HG03139 (cell line): ENCODE measurements around the gene STARD10.
"Not testable (repeated sequence)": the region's sequence is repeated elsewhere in the genome, so short reads cannot be mapped to it uniquely, and the experiment has no call there.

Experiments used
- ATAC-seq: cut with Tn5 transposase; IDR thresholded peaks from one replicate; pipeline ENCODE4 v1.9.1; 2021; ENCODE audit not compliant: unreplicated experiment

STARD10 gene

DNA sequence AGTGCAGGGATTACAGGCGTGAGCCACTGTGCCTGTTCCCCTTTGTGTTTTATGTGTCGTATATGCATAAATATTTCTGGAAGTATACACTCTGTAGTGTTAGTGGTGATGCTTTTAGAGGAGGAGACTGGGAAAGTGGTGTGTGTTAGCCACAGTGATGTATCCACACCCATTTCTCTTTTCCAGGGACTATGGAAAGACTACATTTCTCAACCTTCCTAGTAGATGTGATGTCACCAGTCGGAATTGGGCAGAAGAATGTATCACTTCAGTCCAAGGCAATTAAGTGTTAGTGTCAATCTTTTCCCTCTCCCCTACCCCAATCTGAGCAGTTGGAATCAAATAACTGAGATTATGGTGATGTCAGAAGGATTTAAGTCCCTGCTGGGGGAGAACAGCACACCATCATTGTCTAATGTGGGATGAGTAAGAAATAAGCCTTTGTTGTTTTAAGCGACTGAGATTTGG is 14.5 kb upstream of the STARD10 start:
- ATAC-seq, result no peak

DNA sequence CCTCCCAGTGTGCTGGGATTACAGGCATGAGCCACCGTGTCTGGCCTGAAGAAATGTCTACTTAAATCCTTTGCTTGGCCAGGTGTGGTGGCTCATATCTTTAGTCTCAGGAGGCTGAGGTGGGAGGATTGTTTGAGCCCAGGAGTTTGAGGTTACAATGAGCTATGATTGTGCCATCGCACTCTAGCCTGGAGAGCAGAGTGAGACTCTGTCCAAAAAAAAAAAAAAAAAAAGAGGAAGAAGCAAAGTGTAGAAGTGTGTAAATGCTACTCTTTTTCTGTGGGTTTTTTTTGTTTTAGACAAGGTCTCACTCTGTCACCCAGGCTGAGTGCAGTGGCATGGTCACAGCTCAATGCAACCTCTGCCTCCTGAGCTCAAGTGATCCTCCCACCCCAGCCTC is 13.9 kb upstream of the STARD10 start:
- ATAC-seq, result no peak

DNA sequence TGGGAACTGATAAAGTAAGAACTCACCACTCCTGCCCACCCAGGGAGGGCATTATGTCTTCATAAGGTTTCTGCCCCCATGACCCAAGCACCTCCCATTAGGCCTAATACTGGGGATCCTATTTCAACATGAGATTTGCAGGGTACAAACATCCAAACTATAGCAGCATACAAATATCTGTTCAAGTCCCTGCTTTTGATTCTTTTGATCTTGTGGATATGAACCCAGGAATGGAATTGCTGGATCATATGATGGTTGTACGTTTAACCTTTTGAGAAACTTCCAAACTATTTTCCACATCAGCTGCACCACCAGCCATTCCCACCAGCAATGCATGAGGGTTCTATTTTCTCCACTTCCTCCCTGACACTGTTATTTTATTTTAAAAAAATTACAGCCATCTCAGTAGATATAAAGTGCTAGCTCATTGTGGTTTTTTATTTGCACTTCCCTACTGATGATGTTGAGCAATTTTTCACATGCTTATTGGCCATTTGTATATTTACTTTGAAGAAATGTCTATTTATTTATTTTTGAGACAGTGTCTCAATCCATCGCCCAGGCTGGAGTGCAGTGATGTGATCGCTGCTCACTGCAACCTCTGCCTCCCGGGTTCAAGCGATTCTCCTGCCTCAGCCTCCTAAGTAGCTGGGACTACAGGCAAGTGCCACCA is 13.3 kb upstream of the STARD10 start:
- ATAC-seq, result no peak

DNA sequence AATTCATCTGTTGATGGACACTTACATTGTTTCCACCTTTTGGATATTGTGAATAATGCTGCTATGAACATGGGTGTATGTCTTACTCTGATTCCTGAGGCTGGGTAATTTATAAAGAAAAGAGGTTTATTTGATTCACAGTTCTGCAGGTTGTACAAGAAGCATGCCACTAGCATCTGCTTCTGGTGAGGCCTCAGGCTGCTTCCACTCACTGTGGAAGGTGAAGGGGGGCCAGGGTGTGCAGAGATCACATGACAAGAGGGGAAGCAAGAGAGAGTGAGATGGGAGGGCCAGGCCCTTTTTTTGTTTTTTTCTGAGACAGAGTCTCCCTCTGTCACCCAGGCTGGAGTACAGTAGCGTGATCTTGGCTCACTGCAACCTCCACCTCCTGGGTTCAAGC is 12.5 kb upstream of the STARD10 start:
- ATAC-seq, result not testable (repeated sequence)

DNA sequence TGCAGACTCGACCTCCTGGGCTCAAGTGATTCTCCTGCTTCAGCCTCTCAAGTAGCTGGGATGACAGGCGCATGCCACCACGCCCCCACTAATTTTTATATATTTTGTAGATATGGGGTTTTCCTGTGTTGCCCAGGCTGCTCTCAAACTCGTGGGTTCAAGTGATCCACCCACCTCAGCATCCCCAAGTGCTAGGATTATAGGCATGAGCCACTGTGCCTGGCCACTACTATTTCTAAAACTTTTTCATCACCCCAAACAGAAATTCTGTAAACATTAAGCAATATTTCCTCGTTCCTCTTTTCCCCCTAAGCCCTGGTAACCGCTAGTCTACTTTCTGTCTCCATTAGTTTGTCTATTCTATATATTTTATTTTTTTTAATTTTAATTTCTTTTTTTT is 11.4 kb upstream of the STARD10 start:
- no peak for ATAC-seq

DNA sequence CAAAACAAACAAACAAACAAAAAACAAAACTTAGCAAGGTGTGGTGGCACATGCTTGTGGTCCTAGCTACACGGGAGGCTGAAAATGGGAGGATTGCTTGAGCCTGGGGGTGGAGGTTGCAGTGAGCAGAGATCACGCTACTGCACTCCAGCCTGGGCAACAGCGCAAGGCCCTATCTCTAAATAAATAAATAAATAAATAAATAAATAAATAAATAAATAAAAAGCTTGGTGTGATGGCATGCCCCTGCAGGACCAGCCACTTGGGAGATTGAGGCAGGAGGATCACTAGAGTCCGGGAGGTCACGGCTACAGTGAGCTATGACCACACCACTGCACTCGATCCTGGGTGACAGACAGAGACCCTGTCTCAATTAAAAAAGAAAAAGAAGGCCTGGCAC is 9.0 kb upstream of the STARD10 start:
- no peak for ATAC-seq

DNA sequence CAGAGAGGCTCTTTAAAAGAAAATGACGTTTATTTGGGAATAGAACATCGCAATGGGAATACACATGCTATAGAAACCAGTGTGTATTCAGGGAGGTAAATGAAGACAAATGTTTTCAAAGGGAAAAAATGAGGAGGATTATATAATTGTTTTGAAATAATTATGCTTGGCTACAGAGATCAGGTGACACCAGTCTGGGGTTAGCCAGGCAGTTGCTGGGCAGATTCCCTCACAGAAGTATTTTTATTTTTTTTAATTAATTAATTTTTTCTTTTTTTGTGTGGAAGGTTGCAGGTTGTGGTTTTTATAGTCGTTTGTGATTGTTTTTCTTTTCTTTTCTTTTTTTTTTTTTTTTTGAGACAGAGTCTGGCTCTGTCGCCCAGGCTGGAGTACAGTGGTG is 5.6 kb upstream of the STARD10 start:
- no peak for ATAC-seq

DNA sequence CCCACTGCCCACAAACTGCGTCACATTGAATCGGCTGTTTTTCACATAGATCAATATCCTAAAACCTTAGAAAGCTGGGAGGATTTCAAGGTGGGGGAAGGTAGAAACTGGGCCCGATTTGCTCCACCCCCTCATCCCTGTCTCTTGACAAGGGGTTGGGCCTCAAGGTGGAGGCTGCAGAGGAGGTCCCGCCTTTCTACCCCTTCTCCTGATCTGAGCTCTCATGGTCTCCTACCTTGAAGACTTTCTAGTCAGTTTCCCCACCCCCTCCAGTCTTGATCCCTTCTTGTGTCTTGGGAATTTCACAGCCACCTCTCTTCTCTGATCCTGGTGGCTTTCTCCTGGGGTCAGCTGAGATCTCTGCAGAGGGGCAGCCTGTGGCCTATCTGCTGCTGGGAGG is 4.5 kb upstream of the STARD10 start:
- no peak for ATAC-seq

DNA sequence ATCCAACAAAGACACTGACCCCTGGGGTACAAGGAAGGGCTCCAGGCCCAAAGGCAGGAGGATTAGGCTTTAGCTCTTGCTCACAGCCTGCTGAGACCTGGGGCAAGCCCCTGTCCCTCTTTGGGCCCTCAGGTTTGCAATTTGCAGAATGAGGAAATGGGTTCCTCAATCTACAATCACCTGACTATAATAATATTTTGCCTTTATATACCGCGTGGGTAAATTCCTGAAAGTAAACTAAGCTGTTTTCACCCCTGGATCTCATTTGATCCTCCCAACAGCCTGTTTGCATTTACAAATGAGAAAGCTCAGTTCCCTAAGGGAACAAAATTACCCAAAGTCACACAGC is 797 bp downstream of the STARD10 start:
- ATAC-seq, result no peak

DNA sequence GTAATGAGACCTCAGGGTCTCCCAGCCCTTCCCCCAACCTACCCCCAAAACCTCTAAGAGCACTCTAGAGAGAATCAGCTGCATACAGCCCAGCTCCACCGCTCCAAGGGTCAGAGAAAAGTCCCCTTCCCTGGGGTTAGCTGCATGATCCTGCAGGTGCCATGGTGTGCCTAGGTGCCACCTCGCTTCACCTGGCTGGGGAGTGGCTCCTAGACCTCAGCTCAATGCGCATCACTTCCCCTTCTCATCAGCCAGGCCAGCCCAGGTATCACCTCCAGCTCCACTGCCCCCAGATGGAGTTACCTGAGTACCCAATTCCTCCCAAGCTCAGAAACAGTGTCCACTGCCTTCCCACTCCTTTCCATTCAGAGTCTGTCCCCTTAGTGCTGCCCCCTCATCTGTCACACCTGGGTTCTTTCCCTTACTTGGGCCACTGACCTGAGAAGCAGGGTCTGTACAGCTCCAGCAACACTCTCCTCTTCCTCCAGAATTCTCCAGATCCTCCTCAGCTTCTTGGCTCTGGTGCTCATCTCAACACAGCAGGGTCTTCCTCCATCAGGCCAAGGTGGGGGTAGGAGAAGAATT is 1.3 kb downstream of the STARD10 start:
- no peak for ATAC-seq

DNA sequence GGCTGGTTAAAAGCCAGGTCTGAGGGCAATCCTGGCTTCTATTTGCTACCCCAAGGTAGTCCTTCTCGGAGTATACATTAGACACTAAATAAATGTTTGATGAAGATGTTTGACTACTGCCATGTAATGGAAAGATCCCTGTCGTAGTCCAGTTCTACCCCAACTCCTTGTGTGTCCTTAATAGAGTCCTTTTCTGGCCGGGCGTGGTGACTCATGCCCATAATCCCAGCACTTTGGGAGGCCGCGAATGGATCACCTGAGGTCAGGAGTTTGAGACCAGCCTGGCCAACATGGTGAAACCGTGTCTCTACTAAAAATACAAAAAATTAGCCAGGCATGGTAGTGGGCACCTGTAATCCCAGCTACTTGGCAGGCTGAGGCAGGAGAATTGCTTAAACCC is 2.6 kb downstream of the STARD10 start:
- ATAC-seq, result not testable (repeated sequence)

DNA sequence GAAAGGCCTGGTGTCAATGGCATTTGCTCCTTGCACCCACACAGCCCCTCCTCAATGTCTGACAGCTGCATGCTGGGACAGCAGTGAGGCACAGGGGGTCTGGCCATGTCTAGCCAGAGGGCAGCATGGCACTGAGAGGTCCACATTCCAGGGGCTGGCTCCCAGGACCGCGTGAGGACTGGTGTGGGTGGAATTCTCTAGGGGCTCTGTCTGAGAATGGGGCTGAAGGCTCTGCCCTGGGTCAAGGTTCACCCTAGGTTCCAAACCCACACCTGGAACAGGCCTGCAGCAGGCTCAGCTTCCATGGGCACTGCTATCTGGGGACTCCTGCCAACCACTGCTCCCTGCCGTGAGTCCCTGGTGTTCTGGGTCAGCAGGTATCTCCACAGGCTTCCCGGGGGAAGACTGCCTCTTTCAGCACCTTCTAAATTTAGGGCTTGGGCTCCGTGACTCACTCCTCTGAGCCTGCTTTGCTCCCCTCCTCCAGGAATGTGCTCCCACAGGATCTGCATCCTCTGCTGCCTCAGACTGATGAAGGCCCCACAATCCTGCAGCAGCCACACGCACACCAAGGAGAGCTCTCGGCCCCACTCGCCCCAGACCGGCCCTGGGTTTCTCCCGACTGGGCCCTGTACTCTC is 4.2 kb downstream of the STARD10 start:
- no peak for ATAC-seq

DNA sequence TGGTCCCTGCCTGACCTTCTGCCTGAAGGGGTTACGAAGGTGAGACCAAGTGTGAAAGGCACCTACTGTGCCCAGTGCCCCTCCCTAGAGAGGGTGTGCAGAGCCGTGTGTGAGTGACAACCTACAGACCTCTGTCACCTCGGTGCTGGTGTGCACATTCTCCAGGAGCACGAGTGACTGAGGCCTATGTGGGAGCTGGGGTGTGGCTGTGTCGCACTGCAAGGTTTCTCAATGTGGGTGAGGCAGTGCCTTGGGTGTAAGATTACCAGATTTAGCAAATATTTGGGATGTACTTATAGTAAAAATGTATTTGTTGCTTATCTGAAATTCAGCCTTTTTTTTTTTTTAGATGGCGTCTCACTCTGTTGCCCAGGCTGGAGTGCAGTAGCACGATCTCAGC is 5.6 kb downstream of the STARD10 start:
- no peak for ATAC-seq

DNA sequence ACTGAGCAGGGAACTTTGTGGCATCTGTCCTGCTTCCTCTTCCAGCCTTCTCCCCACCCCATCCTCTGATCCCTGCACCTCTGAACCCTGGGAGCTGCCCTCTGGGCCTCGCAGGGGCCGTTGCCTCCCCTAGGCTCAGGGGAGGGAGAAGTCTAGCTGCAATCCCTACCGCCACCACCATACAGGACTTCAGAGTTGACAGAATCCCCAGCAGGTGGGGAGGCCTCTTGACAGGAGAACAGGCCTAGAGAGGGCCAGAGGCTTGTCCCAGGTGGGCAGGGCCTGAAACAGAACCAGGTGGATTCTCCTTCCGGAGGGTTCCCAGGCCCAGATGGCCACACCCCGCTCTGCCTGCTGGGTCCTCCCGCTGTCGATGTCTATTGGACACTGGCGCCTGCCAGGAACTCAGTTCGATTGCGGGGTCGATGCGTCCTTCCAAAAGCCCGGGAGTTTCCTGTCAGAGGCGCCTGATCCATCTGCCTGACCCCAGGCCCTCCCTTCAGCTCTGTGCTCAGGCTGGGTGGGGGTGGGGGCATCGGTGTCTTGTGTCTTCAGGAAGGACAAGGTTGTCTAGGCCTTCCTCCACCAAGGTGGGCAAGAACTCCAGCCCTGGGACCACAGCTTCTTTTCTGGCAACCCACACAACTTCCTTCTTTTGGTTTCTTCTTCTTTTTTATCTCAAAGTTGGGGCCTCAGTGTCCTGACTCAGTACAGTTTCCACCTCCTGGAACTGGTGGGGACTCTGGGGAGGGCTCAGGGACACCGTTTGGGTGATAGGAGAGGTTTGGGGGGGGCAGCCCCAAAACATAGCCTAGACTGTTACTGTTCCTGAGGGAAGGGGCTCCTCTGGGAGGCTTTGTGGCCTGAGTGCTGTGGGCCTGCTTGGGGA is 6.4 kb downstream of the STARD10 start:
- no peak for ATAC-seq

DNA sequence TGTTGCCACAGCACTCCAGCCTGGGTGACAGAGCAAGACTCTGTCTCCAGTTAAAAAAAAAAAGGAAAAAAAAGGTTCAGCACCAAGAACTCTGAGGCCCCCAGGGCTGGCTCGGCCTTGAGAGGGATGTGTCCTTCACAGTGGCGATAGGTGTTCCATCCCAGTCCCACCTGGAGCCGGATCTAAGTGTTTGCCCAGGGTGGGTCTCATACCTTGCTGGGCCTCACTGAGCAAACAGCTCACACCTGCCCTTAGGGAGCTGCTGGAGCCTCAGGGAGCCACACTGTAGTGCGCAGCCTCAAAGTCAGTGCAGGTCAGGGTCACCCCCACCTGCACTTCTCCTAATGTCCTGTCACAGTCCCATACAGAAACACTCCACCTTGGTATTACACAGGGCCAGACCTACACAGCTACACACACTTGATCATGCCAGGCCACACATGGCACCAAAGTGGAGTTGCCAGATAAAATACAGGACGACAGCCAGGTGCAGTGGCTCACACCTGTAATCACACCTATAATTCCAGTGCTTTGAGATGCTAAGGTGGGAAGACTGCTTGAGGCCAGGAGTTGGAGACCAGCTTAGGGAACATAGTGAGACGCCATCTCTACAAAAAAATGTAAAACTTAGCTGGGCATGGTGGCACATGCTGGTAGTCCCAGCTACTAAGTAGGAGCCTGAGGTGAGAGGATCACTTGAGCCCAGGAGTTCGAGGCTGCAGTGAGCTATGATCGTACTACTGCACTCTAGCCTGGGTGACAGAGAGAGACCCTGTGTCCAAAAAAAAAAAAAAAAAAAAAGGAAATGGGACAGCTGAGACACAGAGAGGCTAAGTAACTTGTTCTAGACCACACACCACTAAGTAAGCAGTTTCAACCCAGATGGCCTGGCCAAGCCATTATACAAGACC is 7.3 kb downstream of the STARD10 start:
- ATAC-seq, result no peak

DNA sequence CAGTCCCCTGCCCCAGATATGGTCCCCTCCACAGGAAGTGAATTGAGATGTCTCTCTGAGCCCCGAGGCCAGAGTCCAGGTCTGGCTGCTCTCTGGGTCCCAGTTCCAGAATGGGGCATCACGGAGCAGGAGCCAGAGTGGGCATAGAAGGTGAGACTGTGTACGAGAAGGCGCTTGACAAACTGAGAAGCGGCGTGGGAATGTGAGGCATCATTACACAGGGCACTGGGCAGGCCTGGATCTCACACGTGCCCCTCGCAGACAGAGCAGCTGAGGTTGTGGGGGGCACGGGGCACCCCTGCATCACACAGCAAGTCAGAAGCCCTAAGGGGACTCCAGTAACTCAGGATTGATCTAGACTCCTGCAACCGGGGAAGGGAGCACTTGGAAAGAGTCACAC is 9.2 kb downstream of the STARD10 start:
- ATAC-seq, result no peak

DNA sequence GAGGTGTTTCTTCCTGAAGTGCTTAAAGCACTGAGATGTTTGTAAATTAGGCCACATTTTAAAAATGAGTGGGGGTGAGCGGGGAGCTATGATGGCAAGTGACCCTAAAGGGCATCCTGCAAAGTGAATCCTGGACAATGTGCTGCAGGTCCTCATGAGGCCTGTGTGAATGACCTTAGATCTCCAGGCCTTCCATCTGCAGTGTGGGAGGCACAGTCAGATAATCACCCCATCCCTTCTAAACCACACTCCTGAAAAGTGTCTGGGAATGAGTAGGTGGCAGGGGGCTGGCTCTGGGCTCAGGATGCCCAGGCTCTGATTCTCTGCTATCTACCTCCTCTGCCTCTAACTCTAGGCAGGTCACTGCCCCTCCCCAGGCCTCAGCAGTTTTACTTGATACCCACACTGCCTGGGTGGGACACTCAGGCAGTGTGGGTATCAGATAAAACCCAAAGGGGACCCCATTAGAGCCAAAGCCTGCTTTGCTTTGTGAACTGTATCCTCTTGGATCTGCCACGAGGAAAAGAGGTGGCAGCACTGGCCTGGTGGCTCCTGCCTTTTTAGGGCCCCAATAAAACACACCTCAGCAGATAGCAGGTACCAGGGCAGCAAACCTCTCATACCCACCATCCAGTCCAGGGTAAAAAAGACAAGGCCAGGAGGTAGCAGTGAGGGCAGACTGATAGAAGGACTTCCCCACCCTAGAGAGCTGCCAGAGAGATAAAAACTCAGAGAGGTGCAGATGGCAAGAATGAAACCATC is 10.5 kb downstream of the STARD10 start:
- ATAC-seq, result no peak

DNA sequence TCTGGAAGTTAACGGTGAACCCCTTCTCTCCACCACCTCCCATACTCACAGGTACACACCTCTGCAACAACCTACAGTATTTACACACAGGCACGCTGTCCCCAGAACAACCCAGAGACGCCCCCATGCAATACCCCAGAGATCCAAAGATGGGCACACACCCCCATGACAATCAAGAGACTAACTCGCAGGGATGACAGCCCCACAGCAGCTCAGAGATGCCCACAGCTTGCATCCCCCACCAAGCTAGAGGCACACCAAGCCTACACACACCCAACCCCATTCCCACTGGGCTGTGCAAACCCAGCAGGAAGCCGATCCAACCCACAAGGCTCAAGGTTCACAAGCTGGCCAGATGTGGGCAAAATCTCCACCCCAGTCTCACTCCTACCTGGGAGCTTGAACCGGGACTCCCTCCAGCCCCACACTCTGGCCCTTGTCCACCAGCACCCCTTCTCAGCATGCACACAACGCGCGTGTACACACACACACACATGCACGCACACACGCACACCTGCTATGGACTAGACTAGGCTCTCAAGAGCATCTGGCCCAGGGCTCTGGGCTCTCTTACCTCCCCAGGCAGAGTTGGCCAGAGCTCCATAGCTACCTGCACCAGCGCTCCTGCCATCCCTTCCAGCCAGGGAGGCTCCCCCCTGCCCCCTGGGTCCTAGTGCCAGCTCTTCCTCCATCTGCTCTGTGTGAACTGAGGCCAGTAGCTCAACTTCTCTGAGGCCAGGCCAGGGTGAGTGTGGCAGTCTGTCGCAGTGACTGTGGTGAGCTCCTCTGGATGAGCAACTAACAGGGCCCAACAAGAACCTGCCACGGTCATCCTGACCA is 11.5 kb downstream of the STARD10 start:
- ATAC-seq, result no peak
